ENCODE results near the gene SHMT2. TPM values are rescaled to one million over a fixed set of nuclear protein-coding genes. Genes with fewer than 3 reads are reported as not detected.

SHMT2 gene
- total and polyA plus RNA-seq, 9 of the 15 experiments (the other 6 are each of a cell fraction or from before 2014, with no cell fraction given) = 46.1 to 319 (median 115) TPM

GRCh38 chr12:57180321-57180989 is 49.1 kb upstream of the SHMT2 start:
- peak overlapping the region in 1 of 2 experiments; percentile 31; a peak in 1 of 4 replicates for H3K9ac ChIP-seq (ENCODE audit: insufficient read depth in 1 of 2, low read depth in 2 of 2, low read length in 2 of 2)
- BruUV-seq (replicated peaks) = no TSS peak
- FAIRE-seq = no peak
- H3K27ac ChIP-seq (ENCODE audit: extremely low read depth, low read depth, low read length) = no peak overlapping the region
- H2AFZ ChIP-seq (ENCODE audit: low read depth, low read length) = no peak overlapping the region
- H3K36me3 ChIP-seq (ENCODE audit: control insufficient read depth, insufficient read depth, low read length) = no peaks in the 10 kb centered on the region
- peaks cover 37 to 69% of the 10 kb centered on the region in 2 experiments for H3K27me3 ChIP-seq (ENCODE audit: control insufficient read depth in 2 of 2, insufficient read depth in 2 of 2, low read length in 2 of 2)
- peaks cover 2% of the 10 kb centered on the region for H3K9me1 ChIP-seq (ENCODE audit: control insufficient read depth, insufficient read depth, low read length)
- peaks cover 8 to 48% of the 10 kb centered on the region in 2 experiments; a peak in 4 of 5 replicates for H3K4me1 ChIP-seq (replicated peaks in 1 of 2; ENCODE audit: control insufficient read depth in 2 of 2, insufficient read depth in 2 of 2, low read length in 2 of 2)
- no peaks in the 10 kb centered on the region for H3K9me3 ChIP-seq (replicated peaks; ENCODE audit: control insufficient read depth, insufficient read depth, low read depth, low read length)
- no peak overlapping the region for H3K4me2 ChIP-seq (ENCODE audit: insufficient read depth, low read length)
- DNase-seq (ENCODE audit: extremely low read depth in 1 of 4, low spot score in 3 of 4) = no peak
- in situ Hi-C loops (cut with MboI) = loop anchor here (5.0 to 10.0 kb wide), 2 partner anchors 343 to 426 kb away; partner anchors contain the start of gene PRIM1
- 26% methylated on average over 20 of the region's 20 CpGs for WGBS (ENCODE audit: insufficient coverage, low coverage, missing lambda C conversion rate)
- H3K4me3 ChIP-seq = no peak overlapping the region
- ChIA-PET POLR2A (interaction anchor here (0.6 to 1.0 kb wide), 5 partner anchors 9 to 156 kb away, joined by 3 to 4 read pairs (median 3); partner anchors contain the start of gene SHMT2), CTCF (ENCODE audit: low intra/inter-chr PET ratio) (interaction anchor here (0.6 kb wide), 1 partner anchor 61 kb away, joined by 3 read pairs; no protein-coding TSS in a partner anchor)
- peaks cover 17% of the 10 kb centered on the region for H4K20me1 ChIP-seq (replicated peaks; ENCODE audit: control insufficient read depth, insufficient read depth, low read length)
- no peaks in the 10 kb centered on the region for H3K79me2 ChIP-seq (ENCODE audit: control insufficient read depth, insufficient read depth, low read length)
- TF ChIP-seq TRIM24 (IDR thresholded peaks at IDR 0.05) = no peak
- TF ChIP-seq NCOA6 (IDR thresholded peaks at IDR 0.05) = no peak
- no peak for TF ChIP-seq CAMTA2 (CRISPR knock-in tag; conservative IDR thresholded peaks at IDR 0.05)
- TF ChIP-seq RB1 (IDR thresholded peaks at IDR 0.05; ENCODE audit: low read depth) = no peak
- TF ChIP-seq ARID3A (IDR thresholded peaks at IDR 0.05; ENCODE audit: borderline replicate concordance, low read depth, low read length) = no peak
- TF ChIP-seq ELK3 (CRISPR knock-in tag; IDR thresholded peaks at IDR 0.05) = no peak
- TF ChIP-seq NFE2L1 (tag; IDR thresholded peaks at IDR 0.05; ENCODE audit: borderline replicate concordance, low read depth) = no peak
- no peak for TF ChIP-seq MAFG (tag; conservative IDR thresholded peaks at IDR 0.05)
- no peak for TF ChIP-seq ZBTB43 (CRISPR knock-in tag; IDR thresholded peaks at IDR 0.05)
- no peak for TF ChIP-seq ZNF830 (CRISPR knock-in tag; IDR thresholded peaks at IDR 0.05)
- TF ChIP-seq ZNF561 (CRISPR knock-in tag; conservative IDR thresholded peaks at IDR 0.05) = no peak
- no peak for TF ChIP-seq ZNF217 (CRISPR knock-in tag; IDR thresholded peaks at IDR 0.05)
- TF ChIP-seq NR2C1 (IDR thresholded peaks at IDR 0.05) = no peak
- TF ChIP-seq NR2C1 (tag; IDR thresholded peaks at IDR 0.05) = no peak
- no peak for TF ChIP-seq MAX (CRISPR knock-in tag; IDR thresholded peaks at IDR 0.05)
- no peak for TF ChIP-seq BRCA1 (IDR thresholded peaks at IDR 0.05)
- TF ChIP-seq BRCA1 (CRISPR knock-in tag; IDR thresholded peaks at IDR 0.05) = no peak
- no peak for TF ChIP-seq THRB (CRISPR knock-in tag; conservative IDR thresholded peaks at IDR 0.05)
- no peak for ATAC-seq
- intact Hi-C loops (cut with micrococcal nuclease) = no loop called here

All from K562 (cell line).